K562 (cell line): ENCODE measurements around the gene MBOAT7. TPM values are rescaled to one million over a fixed set of nuclear protein-coding genes. Genes with fewer than 3 reads are reported as not detected.

Experiments used
- BRF2 ChIP-seq: IDR thresholded peaks from 3 replicates; pipeline ENCODE4 v1.6.1; 2011; ENCODE audit warnings: borderline replicate concordance, mild to moderate bottlenecking; ENCODE audit not compliant: insufficient read length, insufficient read depth
- E4F1 ChIP-seq: fragments of 250-450 bp; sonication (Bioruptor Pico); IDR thresholded peaks from 2 replicates; pipeline ENCODE4 v1.5.0; 2021; ENCODE audit warnings: mild to moderate bottlenecking, borderline replicate concordance
- HBP1 ChIP-seq: fragments of 450-650 bp; formaldehyde crosslinking; IDR thresholded peaks from 2 replicates; pipeline ENCODE4 v1.4.0; 2022; ENCODE audit warnings: missing genetic modification characterization
- JUN ChIP-seq, 2 experiments: sonication (generic) in 1 of 2; formaldehyde crosslinking in 1 of 2; IDR thresholded peaks; 2 replicates each; pipeline versions ENCODE4 v1.6.1 to v1.8.0; 2012 to 2022; ENCODE audit warnings: borderline replicate concordance in 2 of 2, mild to moderate bottlenecking in 2 of 2, improper control_type of control experiment in 1 of 2, low read depth in 1 of 2, low read length in 1 of 2, missing genetic modification reagents in 1 of 2
- POLR2G ChIP-seq: fragments of 200-400 bp; formaldehyde crosslinking; IDR thresholded peaks from 2 replicates; pipeline ENCODE4 v1.6.1; 2017; ENCODE audit warnings: low read depth, mild to moderate bottlenecking, antibody characterized with exemption, low read length, moderate library complexity
- POLR2H ChIP-seq: IDR thresholded peaks from 2 replicates; pipeline ENCODE4 v1.6.1; 2016; ENCODE audit warnings: missing genetic modification characterization, low read depth, mild to moderate bottlenecking, control low read depth, missing compliant biosample characterization, moderate library complexity
- POLR3A ChIP-seq: IDR thresholded peaks from 2 replicates; pipeline ENCODE4 v1.6.1; 2011; ENCODE audit warnings: borderline replicate concordance, mild to moderate bottlenecking, moderate library complexity; ENCODE audit not compliant: insufficient read length, insufficient read depth; ENCODE audit errors: extremely low read depth
- RBFOX2 ChIP-seq: fragments of 200-400 bp; formaldehyde crosslinking; IDR thresholded peaks from 2 replicates; pipeline ENCODE4 v1.6.1; 2017; ENCODE audit warnings: low read depth, mild to moderate bottlenecking, low read length, moderate library complexity
- RNF2 ChIP-seq: sonication (generic); IDR thresholded peaks from 2 replicates; pipeline ENCODE4 v1.6.1; 2016
- SMARCB1 ChIP-seq: IDR thresholded peaks from 2 replicates; pipeline ENCODE4 v1.6.1; 2011; ENCODE audit warnings: improper control_type of control experiment, low read depth; ENCODE audit not compliant: insufficient read length
- TCF7L2 ChIP-seq: fragments of 150-350 bp; IDR thresholded peaks from 2 replicates; pipeline ENCODE4 v1.6.1; 2016; ENCODE audit warnings: low read depth, mild to moderate bottlenecking, low read length, moderate library complexity
- ZC3H11A ChIP-seq: IDR thresholded peaks from 2 replicates; pipeline ENCODE4 v1.6.1; 2012; ENCODE audit warnings: low read depth, low read length, improper control_type of control experiment
- ZFPM2 ChIP-seq: fragments of 250-450 bp; sonication (Bioruptor Pico); IDR thresholded peaks from 2 replicates; pipeline ENCODE4 v1.5.1; 2022; ENCODE audit warnings: mild to moderate bottlenecking
- ZNF184 ChIP-seq: sonication (generic); formaldehyde crosslinking; IDR thresholded peaks from 2 replicates; pipeline ENCODE4 v1.5.0; 2020; ENCODE audit warnings: missing genetic modification reagents
- ZNF449 ChIP-seq: fragments of 250-450 bp; sonication (Bioruptor Pico); IDR thresholded peaks from 2 replicates; pipeline ENCODE4 v1.8.0; 2022; ENCODE audit warnings: moderate library complexity, mild to moderate bottlenecking, inconsistent platforms
- ZNF778 ChIP-seq: fragments of 450-650 bp; formaldehyde crosslinking; IDR thresholded peaks from 2 replicates; pipeline ENCODE4 v1.4.0; 2020; ENCODE audit warnings: mild to moderate bottlenecking, moderate library complexity
- polyA plus RNA-seq, 8 experiments: library from polyadenylated mRNA; depleted of rRNA in 4 of 8; stranded (reverse) in 5 of 8; unstranded in 3 of 8; fragments of >200 nt; fragmentation: Nextera tagmentation in 2 of 8; fragmentation: Illumina TruSeq in 1 of 8; extraction: Ambion mirVana in 2 of 8; extraction: Trizol in 1 of 8; gene quantifications; 2 replicates each; pipeline versions ENCODE4 v1.2.1 to v1.2.3, GENCODE V29; 2011 to 2014; ENCODE audit warnings: inconsistent platforms in 1 of 8, missing spikeins in 1 of 8
- total RNA-seq, 7 experiments: library from RNA; depleted of rRNA in 6 of 7; stranded (reverse); fragments of >200 nt in 6 of 7; fragmentation: Illumina TruSeq in 2 of 7; extraction: Trizol in 2 of 7; gene quantifications; 2 replicates each; pipeline versions ENCODE4 v1.2.1 to v1.2.3, GENCODE V29; 2011 to 2021; ENCODE audit warnings: low replicate concordance in 1 of 7
- TF ChIP-seq, protein P1 (sequence below), 3 experiments: IDR thresholded peaks in 2 of 3; conservative IDR thresholded peaks in 1 of 3; 2 replicates each; pipeline ENCODE4 v1.5.1; 2011 to 2012; ENCODE audit warnings: low read length in 3 of 3, mild to moderate bottlenecking in 3 of 3, control low read depth in 2 of 3, improper control_type of control experiment in 1 of 3, inconsistent platforms in 1 of 3, low read depth in 1 of 3, mixed read lengths in 1 of 3, moderate library complexity in 1 of 3; ENCODE audit not compliant: insufficient read depth in 2 of 3

Gene MBOAT7
- total and polyA plus RNA-seq, 9 of the 15 experiments (the other 6 are each of a cell fraction or from before 2014, with no cell fraction given): 1.4 to 153 (median 56.1) TPM

DNA sequence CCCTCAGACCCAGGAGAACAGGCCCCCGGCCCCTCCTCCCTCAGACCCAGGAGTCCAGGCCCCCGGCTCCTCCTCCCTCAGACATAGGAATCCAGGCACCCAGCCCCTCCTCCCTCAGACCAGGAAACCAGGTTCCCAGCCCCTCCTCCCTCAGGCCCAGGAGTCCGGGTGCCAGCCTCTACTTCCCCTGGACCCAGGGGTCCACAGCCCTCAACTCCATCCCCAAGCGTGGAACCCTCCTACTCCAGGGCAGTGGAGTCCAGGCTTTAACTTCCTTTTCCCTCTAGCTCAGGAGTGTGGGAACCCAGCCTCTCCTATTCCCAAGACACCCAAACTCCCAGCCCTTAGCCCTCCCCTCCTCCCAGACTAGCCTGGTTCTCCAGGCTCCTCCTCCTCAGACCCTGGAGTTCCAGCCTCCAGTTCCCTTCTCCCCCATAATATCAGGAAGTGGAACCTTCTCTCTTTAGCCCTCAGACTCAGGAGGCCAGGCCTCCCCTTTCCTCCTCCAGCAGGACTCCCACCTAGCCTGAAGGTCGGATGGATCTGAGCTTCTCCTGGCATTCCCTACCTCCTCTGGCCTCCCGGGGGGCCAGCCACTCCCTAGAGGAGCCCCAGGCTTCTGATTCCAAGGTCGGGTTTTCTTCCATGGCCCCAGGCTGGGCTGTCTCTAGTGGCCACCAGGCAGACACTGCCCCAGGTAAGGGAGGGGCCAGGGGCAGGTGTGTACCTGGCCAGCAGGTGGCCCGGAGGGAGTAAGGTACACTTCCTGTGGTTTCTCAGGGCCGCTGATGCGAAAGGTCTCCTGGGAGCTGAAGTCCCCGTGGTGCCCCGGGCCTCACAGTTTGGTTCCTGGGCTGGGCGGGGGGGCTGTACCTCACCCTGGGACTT lies 16.7 kb downstream of the MBOAT7 start, which contains the start of gene TMC4 (continued):
- TF ChIP-seq E4F1 (CRISPR knock-in tag) (no peak), ZNF184 (CRISPR knock-in tag) (no peak), ZNF449 (CRISPR knock-in tag) (no peak), POLR2G (peak; percentile 50), SMARCB1 (no peak), RNF2 (no peak), ZC3H11A (no peak), ZNF778 (CRISPR knock-in tag) (no peak), POLR2H (tag) (no peak), ZFPM2 (CRISPR knock-in tag) (no peak), BRF2 (no peak), HBP1 (CRISPR knock-in tag) (0 out of 2 replicates have a peak, but pooled peaks have one; percentile 26), TCF7L2 (no peak), POLR3A (no peak), JUN (IDR thresholded peaks at IDR 0.05; ENCODE audit: borderline replicate concordance, low read depth, low read length) (no peak), JUN (CRISPR knock-in tag; IDR thresholded peaks at IDR 0.05; ENCODE audit: borderline replicate concordance) (no peak), RBFOX2 (no peak)
- TF ChIP-seq, protein P1, sequence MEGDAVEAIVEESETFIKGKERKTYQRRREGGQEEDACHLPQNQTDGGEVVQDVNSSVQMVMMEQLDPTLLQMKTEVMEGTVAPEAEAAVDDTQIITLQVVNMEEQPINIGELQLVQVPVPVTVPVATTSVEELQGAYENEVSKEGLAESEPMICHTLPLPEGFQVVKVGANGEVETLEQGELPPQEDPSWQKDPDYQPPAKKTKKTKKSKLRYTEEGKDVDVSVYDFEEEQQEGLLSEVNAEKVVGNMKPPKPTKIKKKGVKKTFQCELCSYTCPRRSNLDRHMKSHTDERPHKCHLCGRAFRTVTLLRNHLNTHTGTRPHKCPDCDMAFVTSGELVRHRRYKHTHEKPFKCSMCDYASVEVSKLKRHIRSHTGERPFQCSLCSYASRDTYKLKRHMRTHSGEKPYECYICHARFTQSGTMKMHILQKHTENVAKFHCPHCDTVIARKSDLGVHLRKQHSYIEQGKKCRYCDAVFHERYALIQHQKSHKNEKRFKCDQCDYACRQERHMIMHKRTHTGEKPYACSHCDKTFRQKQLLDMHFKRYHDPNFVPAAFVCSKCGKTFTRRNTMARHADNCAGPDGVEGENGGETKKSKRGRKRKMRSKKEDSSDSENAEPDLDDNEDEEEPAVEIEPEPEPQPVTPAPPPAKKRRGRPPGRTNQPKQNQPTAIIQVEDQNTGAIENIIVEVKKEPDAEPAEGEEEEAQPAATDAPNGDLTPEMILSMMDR (IDR thresholded peaks at IDR 0.05 in 2 of 3, conservative IDR thresholded peaks at IDR 0.05 in 1 of 3; ENCODE audit: insufficient read depth in 2 of 3, low read depth in 1 of 3, low read length in 3 of 3): peak in 2 of 3 experiments; percentile 22 to 58; a peak in 3 of 6 replicates
